H7 (cell line): Measurements from ENCODE around the gene BNC1. TPM values are rescaled to one million over a fixed set of nuclear protein-coding genes. Genes with fewer than 3 reads are reported as not detected.
"Not testable (repeated sequence)": the region's sequence is repeated elsewhere in the genome, so short reads cannot be mapped to it uniquely, and the experiment has no call there.

Experiments used
- DNase-seq: peaks from one replicate; pipeline ENCODE4 v3.0.0; 2012
- H3K27me3 ChIP-seq: 2 replicates; pipeline ENCODE4 v1.6.0; 2011; ENCODE audit warnings: mild to moderate bottlenecking, low read length; ENCODE audit not compliant: control insufficient read depth, insufficient read depth
- H3K36me3 ChIP-seq: replicated peaks from 2 replicates; pipeline ENCODE4 v1.5.1; 2011; ENCODE audit warnings: low read length; ENCODE audit not compliant: control insufficient read depth, insufficient read depth
- H3K4me3 ChIP-seq: 2 replicates; pipeline ENCODE4 v1.5.1; 2011; ENCODE audit warnings: low read depth, mild to moderate bottlenecking, control low read depth, low read length, moderate library complexity; ENCODE audit not compliant: insufficient read depth
- total RNA-seq: library from RNA; depleted of rRNA; stranded (reverse); fragments of >200 nt; shearing (Covaris generic); gene quantifications from 2 replicates; pipeline ENCODE4 v1.2.3, GENCODE V29; 2014

Gene BNC1
- total RNA-seq, 1 experiment from 2014 or later: 0.03 TPM

DNA sequence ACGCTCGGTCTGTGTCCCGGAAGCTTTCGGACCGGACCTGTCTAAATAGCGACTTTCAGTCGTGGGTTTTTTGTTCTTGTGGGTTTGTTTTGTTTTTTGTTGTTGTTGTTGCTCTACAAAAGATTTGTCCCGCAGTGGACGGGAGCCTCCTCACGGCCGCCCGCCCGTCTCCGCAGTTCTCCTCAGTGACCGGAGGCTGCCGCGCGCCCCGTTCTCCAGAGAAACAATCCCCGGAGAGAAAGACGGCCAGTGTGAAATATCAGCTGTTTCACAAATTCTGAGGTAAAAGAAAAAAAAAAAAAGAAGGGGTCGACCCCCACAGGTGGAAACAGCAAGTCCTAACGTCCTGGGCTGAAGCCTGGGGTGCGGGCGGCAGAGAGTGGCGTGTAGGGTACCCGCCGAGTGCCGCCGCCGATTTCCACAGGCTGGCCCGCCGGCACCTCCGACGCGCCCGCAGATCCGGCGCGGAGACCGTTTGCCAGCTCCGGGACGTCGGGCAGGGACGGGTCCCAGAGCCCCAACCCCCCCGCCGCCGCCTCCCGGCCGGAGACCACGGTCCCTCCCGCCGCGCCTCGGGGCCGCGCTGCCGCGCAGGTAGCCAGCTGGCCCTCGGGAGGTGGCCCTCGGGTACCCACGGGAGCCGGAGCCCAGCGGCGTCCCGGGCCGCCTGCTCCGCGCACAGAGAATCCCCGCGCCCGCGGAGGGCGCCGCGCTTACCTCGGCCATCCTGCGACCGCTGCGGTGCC, 478 bp downstream of the BNC1 start:
- peak; percentile 77 for DNase-seq
- Histone ChIP-seq H3K36me3 (no peaks in the 10 kb centered on the region), H3K27me3 (peaks cover 45% of the 10 kb centered on the region), H3K4me3 (peak overlapping the region; percentile 47)

DNA sequence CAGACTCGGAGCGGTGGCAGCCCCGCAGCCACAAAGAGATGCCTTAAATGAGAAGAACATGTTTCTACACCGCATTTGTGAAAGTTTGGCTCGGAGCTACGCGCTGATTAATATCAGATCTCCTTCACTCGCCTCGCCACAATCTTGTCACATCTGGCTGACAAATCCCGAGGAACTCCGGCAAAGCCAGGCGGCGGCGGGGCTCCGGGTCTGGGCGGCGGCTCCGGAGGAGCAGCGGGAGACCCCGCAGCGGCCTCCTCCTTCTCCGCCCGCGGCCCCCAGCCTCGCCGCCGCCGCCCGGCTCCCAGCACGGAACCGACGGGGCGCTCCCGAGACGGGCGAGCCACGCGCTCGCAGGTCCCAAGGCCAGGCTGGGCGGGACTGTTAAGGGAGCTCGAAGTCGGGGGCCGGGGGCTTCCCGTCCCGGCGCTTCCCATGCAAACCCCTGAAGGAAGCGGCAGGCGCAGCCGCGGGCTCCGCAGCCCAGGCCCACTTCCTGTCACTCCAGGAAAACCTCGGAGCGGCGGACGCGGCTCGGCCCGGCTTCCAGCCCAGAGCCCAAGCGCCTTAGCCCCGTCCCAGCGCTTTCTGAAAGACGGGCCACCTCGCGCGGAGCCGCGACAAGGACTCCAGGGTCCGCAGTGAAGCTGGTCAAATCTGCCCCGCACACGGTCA, 1.2 kb downstream of the BNC1 start:
- DNase-seq: peak; percentile 85
- peaks cover 45% of the 10 kb centered on the region for H3K27me3 ChIP-seq
- peak overlapping the region; percentile 47 for H3K4me3 ChIP-seq
- H3K36me3 ChIP-seq: no peaks in the 10 kb centered on the region

DNA sequence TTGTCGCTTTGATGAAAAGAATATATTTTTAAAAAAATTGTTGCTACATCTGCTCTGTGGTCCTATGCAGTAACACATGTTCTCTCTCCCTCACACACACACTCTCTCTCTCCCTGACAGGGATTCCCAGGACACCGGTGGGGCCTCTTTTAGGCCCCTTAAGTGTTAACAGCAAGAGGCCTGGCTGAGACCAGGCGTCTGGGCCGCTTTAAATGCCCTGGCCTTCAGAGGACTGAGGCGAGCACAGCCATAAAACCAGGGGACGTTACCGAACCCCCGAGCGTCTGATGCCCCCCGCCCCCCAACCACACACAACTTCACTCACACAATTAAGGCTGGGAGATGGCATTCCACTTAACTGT, 1.7 kb downstream of the BNC1 start:
- no peaks in the 10 kb centered on the region for H3K36me3 ChIP-seq
- peaks cover 45% of the 10 kb centered on the region for H3K27me3 ChIP-seq
- DNase-seq: peak; percentile 66
- H3K4me3 ChIP-seq: peak overlapping the region; percentile 47; the same call in 1 of the 2 replicates

DNA sequence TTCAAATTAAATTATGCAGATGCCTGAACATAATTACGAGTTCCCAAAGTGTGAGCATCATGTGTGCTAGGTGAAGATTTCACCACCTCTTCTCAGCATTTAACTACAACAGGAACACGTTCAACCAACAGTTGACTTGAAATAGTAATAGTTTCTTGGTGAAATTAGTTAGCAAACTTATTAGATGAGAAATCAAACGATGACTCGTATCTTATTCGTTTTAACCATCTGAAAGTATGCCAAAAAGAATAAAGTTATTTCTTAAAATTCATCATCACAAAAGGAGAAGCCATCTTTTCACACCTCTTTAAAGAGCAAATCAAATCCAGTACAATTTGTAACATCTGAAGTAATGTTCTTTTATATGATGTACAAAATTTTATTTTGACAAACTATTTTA, 2.3 kb downstream of the BNC1 start:
- H3K27me3 ChIP-seq: peaks cover 45% of the 10 kb centered on the region
- H3K4me3 ChIP-seq: no peak overlapping the region
- no peak for DNase-seq
- no peaks in the 10 kb centered on the region for H3K36me3 ChIP-seq

DNA sequence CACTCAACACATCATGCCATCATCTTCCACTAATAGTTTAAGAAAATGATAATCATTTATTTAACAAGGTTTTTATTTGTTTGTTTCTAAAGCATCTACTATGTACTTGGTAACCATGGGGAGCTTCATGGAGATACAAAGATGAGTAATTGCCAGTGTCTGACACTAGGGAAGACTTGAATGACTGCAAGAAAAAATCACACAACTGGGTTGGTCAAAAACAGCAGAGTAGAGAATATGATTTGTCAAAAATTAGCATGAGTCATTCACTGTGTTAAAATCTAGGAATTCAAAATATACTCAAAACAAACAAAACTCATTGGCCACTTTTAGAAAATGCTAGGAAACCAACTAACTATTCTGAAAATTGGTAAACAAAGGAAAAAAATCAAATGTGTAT, 6.3 kb downstream of the BNC1 start:
- DNase-seq: no peak
- Histone ChIP-seq H3K27me3 (peaks cover 16% of the 10 kb centered on the region), H3K4me3 (no peak overlapping the region), H3K36me3 (no peaks in the 10 kb centered on the region)

DNA sequence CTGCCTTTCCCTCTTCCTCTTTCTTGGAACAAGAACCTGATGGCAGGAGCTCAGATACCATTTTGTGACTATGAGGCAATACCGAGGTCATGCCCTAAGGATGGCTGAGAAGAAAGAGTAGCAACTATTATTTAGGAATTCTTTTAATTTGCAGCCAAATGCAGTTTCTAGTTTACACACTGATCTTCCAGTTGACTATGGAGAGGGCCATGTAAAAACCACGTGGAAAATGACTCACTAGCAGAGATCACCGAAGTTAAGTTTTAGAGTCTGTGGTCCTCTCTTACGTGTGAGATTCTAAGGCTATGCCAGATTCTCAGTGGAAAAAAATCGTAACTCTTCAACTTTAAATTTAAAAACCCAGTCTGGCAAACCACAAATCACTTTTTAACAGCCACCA, 7.8 kb downstream of the BNC1 start:
- H3K36me3 ChIP-seq: no peaks in the 10 kb centered on the region
- H3K27me3 ChIP-seq: peaks cover 2% of the 10 kb centered on the region
- no peak overlapping the region for H3K4me3 ChIP-seq
- no peak for DNase-seq

DNA sequence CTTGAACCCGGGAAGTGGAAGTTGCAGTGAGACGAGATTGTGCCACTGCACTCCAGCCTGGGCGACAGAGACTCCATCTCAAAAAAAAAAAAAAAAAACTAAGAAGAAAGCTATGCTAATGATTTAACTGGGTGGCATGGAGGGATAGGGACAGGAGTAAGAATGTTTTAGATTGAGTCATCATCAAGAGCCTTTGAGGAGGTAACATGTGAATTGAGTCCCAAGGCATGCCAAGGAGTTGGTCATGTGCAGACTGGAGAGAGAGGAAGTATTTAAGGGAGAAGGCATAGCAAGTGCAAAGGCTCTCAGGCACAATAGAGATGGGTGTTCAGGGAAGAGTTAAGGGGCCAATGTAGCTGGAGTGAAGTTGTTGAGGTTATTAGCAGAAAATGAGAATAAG, 9.1 kb downstream of the BNC1 start:
- DNase-seq: no peak
- H3K36me3 ChIP-seq: no peaks in the 10 kb centered on the region
- no peak overlapping the region for H3K4me3 ChIP-seq

DNA sequence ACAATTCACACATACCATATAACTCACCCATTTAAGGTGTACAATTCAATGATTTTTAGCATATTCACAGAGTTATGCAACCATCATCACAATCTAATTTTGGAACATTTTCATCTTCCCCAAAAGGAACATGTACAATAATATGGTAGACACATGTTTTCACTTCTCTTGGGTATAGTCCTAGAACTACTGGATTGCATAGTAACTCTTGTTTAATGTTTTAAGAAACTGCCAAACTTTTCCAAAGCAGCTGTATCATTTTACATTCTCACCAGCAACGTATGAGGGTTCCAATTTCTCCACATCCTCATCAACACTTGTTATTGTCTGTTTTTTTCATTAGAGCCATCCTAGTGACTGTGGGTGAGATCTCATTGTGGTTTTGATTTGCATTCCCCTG, 14.3 kb downstream of the BNC1 start:
- DNase-seq: no peak
- H3K27me3 ChIP-seq: no peaks in the 10 kb centered on the region
- no peak overlapping the region for H3K4me3 ChIP-seq
- no peaks in the 10 kb centered on the region for H3K36me3 ChIP-seq

More for the DNA sequence above, 9.1 kb downstream of the BNC1 start:
- no peaks in the 10 kb centered on the region for H3K27me3 ChIP-seq

DNA sequence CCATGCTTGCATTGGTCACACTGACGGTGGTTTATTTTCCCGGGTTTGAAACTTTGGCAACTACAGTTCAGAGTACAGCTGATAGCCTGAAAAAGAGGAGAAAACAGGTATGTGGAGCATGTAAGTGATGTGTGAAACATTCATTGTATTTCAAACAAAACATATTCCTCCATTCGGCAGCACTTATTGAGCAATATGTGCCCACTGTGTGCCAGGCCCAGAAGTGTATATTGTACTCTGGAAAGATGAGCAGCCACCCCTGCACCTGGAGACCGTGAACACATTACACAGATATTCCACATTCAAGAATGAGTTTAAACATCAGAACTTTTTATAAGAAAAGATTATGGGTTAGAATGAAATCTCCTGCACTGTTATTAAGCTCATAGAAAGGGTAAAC, 16.3 kb downstream of the BNC1 start:
- H3K27me3 ChIP-seq: no peaks in the 10 kb centered on the region
- DNase-seq: no peak
- no peaks in the 10 kb centered on the region for H3K36me3 ChIP-seq
- no peak overlapping the region for H3K4me3 ChIP-seq

DNA sequence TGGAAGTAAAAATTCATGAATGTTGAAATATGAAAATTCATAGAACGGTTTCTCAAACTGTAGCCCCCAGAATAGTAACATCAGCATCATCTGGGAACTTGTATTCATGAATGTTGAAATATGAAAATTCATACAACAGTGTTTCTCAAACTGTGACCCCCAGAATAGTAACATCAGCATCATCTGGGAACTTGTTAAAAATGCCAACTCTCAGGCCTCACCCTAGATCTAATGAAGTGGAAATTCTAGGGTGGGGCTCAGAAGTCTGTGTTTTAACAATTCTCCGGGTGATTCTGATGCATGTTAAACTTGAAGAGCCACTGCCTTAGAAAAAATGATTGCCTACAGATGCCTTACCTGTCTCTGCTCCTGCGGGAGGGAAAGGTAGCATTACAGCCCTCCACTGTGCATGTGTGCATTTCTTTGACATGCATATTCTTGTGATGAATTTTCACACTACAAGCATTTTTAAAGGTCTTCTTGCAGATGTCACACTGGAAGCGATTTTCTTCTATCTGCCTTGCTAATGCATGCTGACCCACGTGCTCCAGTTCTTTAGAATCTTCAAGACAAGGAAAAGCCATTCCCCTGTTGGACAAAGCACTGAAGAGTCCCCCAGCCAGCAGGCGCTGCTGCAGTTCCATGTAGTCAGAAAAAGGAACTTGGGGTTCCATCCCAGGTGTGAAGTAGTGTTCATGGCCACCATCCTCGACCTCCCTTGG, 21.7 kb downstream of the BNC1 start:
- no peaks in the 10 kb centered on the region for H3K27me3 ChIP-seq
- DNase-seq: no peak

DNA sequence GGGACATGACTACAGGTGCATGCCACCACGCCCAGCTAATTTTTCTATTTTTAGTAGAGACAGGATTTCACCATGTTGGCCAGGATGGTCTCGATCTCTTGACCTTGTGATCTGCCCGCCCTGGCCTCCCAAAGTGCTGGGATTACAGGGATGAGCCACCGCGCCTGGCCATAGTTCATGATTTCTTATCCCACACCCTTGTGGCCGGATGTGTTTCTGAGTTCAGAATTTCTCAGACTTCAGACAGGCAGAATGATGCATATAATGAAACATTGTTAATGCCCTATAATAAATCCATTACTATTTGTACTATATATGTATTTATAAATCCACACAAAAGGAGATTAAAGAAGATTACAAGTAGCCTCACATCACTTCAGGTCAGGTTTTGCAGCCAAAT, 22.3 kb downstream of the BNC1 start:
- H3K36me3 ChIP-seq, H3K4me3 ChIP-seq, H3K27me3 ChIP-seq, DNase-seq: not testable (repeated sequence)

More for the DNA sequence above, 21.7 kb downstream of the BNC1 start:
- no peaks in the 10 kb centered on the region for H3K36me3 ChIP-seq
- no peak overlapping the region for H3K4me3 ChIP-seq

DNA sequence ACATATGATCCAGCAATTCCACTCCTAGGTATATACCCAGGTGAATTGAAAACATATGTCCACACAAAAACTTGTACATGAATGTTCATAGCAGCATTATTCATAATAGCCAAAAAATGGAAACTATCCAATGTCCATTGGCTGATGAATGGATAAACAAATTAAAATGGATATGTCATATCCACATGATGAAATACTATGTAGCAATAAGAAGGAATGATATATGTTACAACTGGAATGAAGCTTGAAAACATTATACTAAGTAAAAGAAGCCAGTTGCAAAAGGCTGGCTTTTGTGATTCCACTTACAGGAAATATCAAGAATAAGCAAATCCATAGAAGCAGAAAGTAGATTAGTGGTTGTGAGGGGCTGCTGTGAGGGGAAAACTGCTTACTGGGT, 33.7 kb downstream of the BNC1 start:
- Histone ChIP-seq H3K4me3 (no peak overlapping the region), H3K36me3 (no peaks in the 10 kb centered on the region), H3K27me3 (no peaks in the 10 kb centered on the region)
- no peak for DNase-seq

DNA sequence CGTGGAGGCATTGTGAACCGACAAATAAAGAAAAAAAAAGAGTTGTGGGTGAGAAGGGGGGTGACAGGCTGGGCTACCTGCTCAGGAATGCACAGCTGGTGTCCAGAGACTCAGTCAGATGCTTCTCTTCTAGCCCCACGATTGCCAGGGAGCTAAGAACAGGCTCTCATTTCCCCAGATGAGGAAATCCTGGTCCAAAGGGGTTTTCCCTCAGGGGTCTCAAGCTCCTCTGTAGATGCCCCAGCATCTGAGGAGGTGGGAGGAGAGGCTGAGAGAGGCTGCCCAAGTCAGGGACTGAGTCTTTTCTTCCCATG, 35.5 kb downstream of the BNC1 start:
- H3K36me3 ChIP-seq: no peaks in the 10 kb centered on the region
- H3K4me3 ChIP-seq: no peak overlapping the region
- DNase-seq: peak; percentile 25
- H3K27me3 ChIP-seq: no peaks in the 10 kb centered on the region

DNA sequence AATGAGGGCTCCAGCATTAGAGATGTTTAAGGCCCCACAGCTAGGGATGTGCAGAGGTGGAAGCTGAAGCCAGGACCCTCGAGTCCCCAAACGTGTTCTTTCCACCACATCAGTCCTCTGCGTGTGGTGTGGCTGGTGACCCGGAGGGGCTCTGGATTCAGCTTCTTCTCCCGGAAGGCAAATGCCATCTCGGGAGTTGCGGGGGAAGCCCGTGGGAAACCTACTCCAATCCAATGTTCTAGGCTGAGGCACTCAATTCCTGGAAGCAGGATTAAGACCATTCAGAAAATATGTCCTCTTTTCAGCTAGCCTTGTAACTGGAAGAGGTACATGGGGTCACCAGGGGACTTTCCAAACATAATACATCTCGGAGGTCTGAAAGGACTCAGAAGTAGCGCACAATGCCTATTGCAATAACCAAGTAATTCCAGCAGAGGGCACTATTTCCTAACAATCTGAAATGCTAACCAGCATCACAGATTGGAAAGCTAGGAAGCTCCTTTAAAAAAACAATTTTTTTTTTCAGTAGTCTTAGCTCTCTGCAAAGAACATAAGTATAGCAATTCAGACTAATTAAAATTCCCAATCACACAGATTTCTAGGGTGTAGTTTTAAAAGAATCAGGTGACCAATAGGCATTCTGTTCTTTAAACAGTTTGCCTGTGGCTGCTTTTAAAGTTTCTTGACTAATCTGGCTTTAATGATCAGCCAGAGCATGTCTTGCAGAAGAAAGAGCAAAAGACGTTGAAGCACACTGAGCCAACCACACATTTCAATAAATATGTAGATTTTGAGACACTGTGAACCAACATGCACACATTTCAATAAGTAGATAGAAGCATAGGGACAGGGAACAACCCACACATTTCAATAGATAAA, 36.1 kb downstream of the BNC1 start:
- H3K36me3 ChIP-seq: no peaks in the 10 kb centered on the region
- DNase-seq: peak; percentile 28
- no peaks in the 10 kb centered on the region for H3K27me3 ChIP-seq
- no peak overlapping the region for H3K4me3 ChIP-seq
